ENCODE data around the gene EHMT1.
"Not testable (repeated sequence)": the region's sequence is repeated elsewhere in the genome, so short reads cannot be mapped to it uniquely, and the experiment has no call there.

The EHMT1 gene

GRCh38 chr9:137721899-137722298 is 103.1 kb downstream of the EHMT1 start:
- no peak for DNase-seq

- no peak for DNase-seq
Observed at GRCh38 chr9:137722481-137722880, 103.7 kb downstream of the EHMT1 start.

GRCh38 chr9:137723356-137723755 is 104.6 kb downstream of the EHMT1 start:
- DNase-seq: not testable (repeated sequence)

GRCh38 chr9:137723783-137724445 is 105.1 kb downstream of the EHMT1 start:
- DNase-seq: no peak

GRCh38 chr9:137724818-137725240 is 106.0 kb downstream of the EHMT1 start:
- no peak for DNase-seq

- DNase-seq: no peak
Observed at GRCh38 chr9:137725598-137725997, 106.8 kb downstream of the EHMT1 start.

- DNase-seq: not testable (repeated sequence)
Observed at GRCh38 chr9:137726336-137726735, 107.5 kb downstream of the EHMT1 start.

- DNase-seq: no peak
Observed at GRCh38 chr9:137726764-137727163, 108.0 kb downstream of the EHMT1 start.

- DNase-seq: no peak
Observed at GRCh38 chr9:137727716-137728115, 108.9 kb downstream of the EHMT1 start.

GRCh38 chr9:137728444-137729311 is 109.9 kb downstream of the EHMT1 start:
- DNase-seq: no peak

GRCh38 chr9:137731216-137731946 is 112.6 kb downstream of the EHMT1 start:
- no peak for DNase-seq

- DNase-seq: no peak
Observed at GRCh38 chr9:137731947-137732813, 113.4 kb downstream of the EHMT1 start.

- no peak for DNase-seq
Observed at GRCh38 chr9:137733429-137733828, 114.6 kb downstream of the EHMT1 start.

- DNase-seq: no peak
Observed at GRCh38 chr9:137734181-137734580, 115.4 kb downstream of the EHMT1 start.

GRCh38 chr9:137738182-137738696 is 119.4 kb downstream of the EHMT1 start:
- DNase-seq: not testable (repeated sequence)

GRCh38 chr9:137738703-137739102 is 119.9 kb downstream of the EHMT1 start:
- DNase-seq: no peak

GRCh38 chr9:137739371-137740309 is 120.8 kb downstream of the EHMT1 start:
- DNase-seq: no peak

GRCh38 chr9:137740312-137740711 is 121.5 kb downstream of the EHMT1 start:
- no peak for DNase-seq

- DNase-seq: no peak
Observed at GRCh38 chr9:137741330-137741729, 122.5 kb downstream of the EHMT1 start.

- no peak for DNase-seq
Observed at GRCh38 chr9:137742698-137743097, 123.9 kb downstream of the EHMT1 start.

- no peak for DNase-seq
Observed at GRCh38 chr9:137743695-137744094, 124.9 kb downstream of the EHMT1 start.

All from activated naive CD4-positive, alpha-beta T cell treated with Interleukin-2 at 50 U/mL for 16 hours (primary cell).